WTC11 (cell line): Measurements from ENCODE around the gene FRMD4A. TPM values are rescaled to one million over a fixed set of nuclear protein-coding genes. Genes with fewer than 3 reads are reported as not detected.

Source experiments
- ATAC-seq: fragments of 200-7000 bp; cut with Tn5 transposase; 2 replicates; pipeline ENCODE4 v1.10.0; 2021; ENCODE audit warnings: mild to moderate bottlenecking, moderate library complexity
- CTCF ChIA-PET: fragments of 300-600 bp; sonication (Branson Sonifier 250); formaldehyde crosslinking; loops from one replicate; lab custom pipeline; 2021; ENCODE audit warnings: antibody characterized with exemption; lab: Charles Lee
- POLR2A ChIA-PET: fragments of 350-600 bp; sonication (Branson Sonifier 250); formaldehyde crosslinking; loops from one replicate; lab custom pipeline; 2021; ENCODE audit warnings: antibody characterized with exemption; lab: Charles Lee
- DNase-seq: peaks from one replicate; pipeline ENCODE4 v3.0.0; 2021; ENCODE audit warnings: low spot score
- H3K27ac Mint-ChIP-seq: 2 replicates; pipeline ENCODE4 v1.8.0; 2021; ENCODE audit warnings: mixed read lengths
- H3K27me3 Mint-ChIP-seq: 2 replicates; pipeline ENCODE4 v1.8.0; 2021; ENCODE audit warnings: low read depth, mild to moderate bottlenecking, moderate library complexity, mixed read lengths
- H3K36me3 Mint-ChIP-seq: 2 replicates; pipeline ENCODE4 v1.8.0; 2021; ENCODE audit warnings: mixed read lengths
- H3K4me1 Mint-ChIP-seq: 2 replicates; pipeline ENCODE4 v1.8.0; 2022; ENCODE audit warnings: mixed read lengths
- H3K4me3 Mint-ChIP-seq: 2 replicates; pipeline ENCODE4 v1.8.0; 2021; ENCODE audit warnings: mild to moderate bottlenecking, moderate library complexity, mixed read lengths
- H3K9me3 Mint-ChIP-seq: 2 replicates; pipeline ENCODE4 v1.8.0; 2021; ENCODE audit warnings: mixed read lengths
- ATF6 ChIP-seq: sonication (generic); formaldehyde crosslinking; IDR thresholded peaks from 2 replicates; pipeline ENCODE4 v1.8.1; 2023; ENCODE audit warnings: mild to moderate bottlenecking, missing genetic modification reagents
- CDX4 ChIP-seq: fragments of 250-450 bp; sonication (Bioruptor Pico); IDR thresholded peaks from 2 replicates; pipeline ENCODE4 v1.9.0; 2021; ENCODE audit warnings: moderate library complexity, mild to moderate bottlenecking, inconsistent platforms, borderline replicate concordance
- FOXJ3 ChIP-seq: sonication (generic); formaldehyde crosslinking; IDR thresholded peaks from 2 replicates; pipeline ENCODE4 v1.9.0; 2021; ENCODE audit warnings: missing genetic modification reagents, mild to moderate bottlenecking, borderline replicate concordance
- FOXP1 ChIP-seq: sonication (generic); formaldehyde crosslinking; IDR thresholded peaks from 2 replicates; pipeline ENCODE4 v1.8.0; 2022; ENCODE audit warnings: missing genetic modification reagents, mild to moderate bottlenecking, moderate library complexity, borderline replicate concordance
- MYBL2 ChIP-seq: sonication (generic); formaldehyde crosslinking; IDR thresholded peaks from 2 replicates; pipeline ENCODE4 v1.8.1; 2023; ENCODE audit warnings: mild to moderate bottlenecking, moderate library complexity, missing genetic modification reagents
- NFYB ChIP-seq: sonication (generic); formaldehyde crosslinking; conservative IDR thresholded peaks from 2 replicates; pipeline ENCODE4 v1.8.0; 2022; ENCODE audit warnings: low read depth, missing genetic modification reagents
- NR2C2 ChIP-seq: sonication (generic); formaldehyde crosslinking; IDR thresholded peaks from 2 replicates; pipeline ENCODE4 v1.8.0; 2022; ENCODE audit warnings: mild to moderate bottlenecking, missing genetic modification reagents
- NR3C1 ChIP-seq: sonication (generic); formaldehyde crosslinking; conservative IDR thresholded peaks from 2 replicates; pipeline ENCODE4 v1.8.1; 2023; ENCODE audit warnings: low read depth, mild to moderate bottlenecking, missing genetic modification reagents
- OVOL2 ChIP-seq: fragments of 250-450 bp; sonication (Bioruptor Pico); IDR thresholded peaks from 2 replicates; pipeline ENCODE4 v1.9.0; 2021; ENCODE audit warnings: mild to moderate bottlenecking, borderline replicate concordance
- PRRX2 ChIP-seq: fragments of 250-450 bp; sonication (Bioruptor Pico); IDR thresholded peaks from 2 replicates; pipeline ENCODE4 v1.8.0; 2021; ENCODE audit warnings: mild to moderate bottlenecking
- TCF7 ChIP-seq: sonication (generic); formaldehyde crosslinking; IDR thresholded peaks from 2 replicates; pipeline ENCODE4 v1.8.0; 2022; ENCODE audit warnings: mild to moderate bottlenecking, low read depth, missing genetic modification reagents, moderate library complexity
- ZBTB21 ChIP-seq: sonication (generic); formaldehyde crosslinking; IDR thresholded peaks from 2 replicates; pipeline ENCODE4 v1.8.1; 2023; ENCODE audit warnings: mild to moderate bottlenecking, missing genetic modification reagents, borderline replicate concordance
- ZNF121 ChIP-seq: sonication (generic); formaldehyde crosslinking; IDR thresholded peaks from 2 replicates; pipeline ENCODE4 v1.8.0; 2023; ENCODE audit warnings: missing genetic modification reagents
- ZNF317 ChIP-seq: sonication (generic); formaldehyde crosslinking; IDR thresholded peaks from 2 replicates; pipeline ENCODE4 v1.8.1; 2023; ENCODE audit warnings: low read depth, mild to moderate bottlenecking, moderate library complexity, missing genetic modification reagents, borderline replicate concordance
- ZNF423 ChIP-seq: fragments of 250-450 bp; sonication (Bioruptor Pico); IDR thresholded peaks from 2 replicates; pipeline ENCODE4 v2.1.2; 2022; ENCODE audit warnings: mild to moderate bottlenecking, moderate library complexity
- ZNF532 ChIP-seq: fragments of 250-450 bp; sonication (Bioruptor Pico); IDR thresholded peaks from 2 replicates; pipeline ENCODE4 v1.9.0; 2021; ENCODE audit warnings: mild to moderate bottlenecking, borderline replicate concordance
- total RNA-seq: library from RNA; stranded (reverse); gene quantifications from 3 replicates; pipeline ENCODE4 v1.2.3, GENCODE V29; 2021
- TF ChIP-seq, protein P1 (sequence below): fragments of 250-450 bp; sonication (Bioruptor Pico); IDR thresholded peaks from 2 replicates; pipeline ENCODE4 v1.9.0; 2021; ENCODE audit warnings: mild to moderate bottlenecking

The FRMD4A gene
- total RNA-seq, 1 experiment from 2014 or later = 35.5 TPM

- no peak overlapping the region for H3K27ac Mint-ChIP-seq
- H3K4me3 Mint-ChIP-seq = no peak overlapping the region
- no peak for TF ChIP-seq TCF7
- TF ChIP-seq ZNF317 = no peak
- no peak for TF ChIP-seq PRRX2 (CRISPR knock-in tag)
- TF ChIP-seq NR3C1 = no peak
- TF ChIP-seq NR2C2 (CRISPR knock-in tag) = no peak
- no peak for TF ChIP-seq CDX4 (CRISPR knock-in tag)
- TF ChIP-seq, protein P1, sequence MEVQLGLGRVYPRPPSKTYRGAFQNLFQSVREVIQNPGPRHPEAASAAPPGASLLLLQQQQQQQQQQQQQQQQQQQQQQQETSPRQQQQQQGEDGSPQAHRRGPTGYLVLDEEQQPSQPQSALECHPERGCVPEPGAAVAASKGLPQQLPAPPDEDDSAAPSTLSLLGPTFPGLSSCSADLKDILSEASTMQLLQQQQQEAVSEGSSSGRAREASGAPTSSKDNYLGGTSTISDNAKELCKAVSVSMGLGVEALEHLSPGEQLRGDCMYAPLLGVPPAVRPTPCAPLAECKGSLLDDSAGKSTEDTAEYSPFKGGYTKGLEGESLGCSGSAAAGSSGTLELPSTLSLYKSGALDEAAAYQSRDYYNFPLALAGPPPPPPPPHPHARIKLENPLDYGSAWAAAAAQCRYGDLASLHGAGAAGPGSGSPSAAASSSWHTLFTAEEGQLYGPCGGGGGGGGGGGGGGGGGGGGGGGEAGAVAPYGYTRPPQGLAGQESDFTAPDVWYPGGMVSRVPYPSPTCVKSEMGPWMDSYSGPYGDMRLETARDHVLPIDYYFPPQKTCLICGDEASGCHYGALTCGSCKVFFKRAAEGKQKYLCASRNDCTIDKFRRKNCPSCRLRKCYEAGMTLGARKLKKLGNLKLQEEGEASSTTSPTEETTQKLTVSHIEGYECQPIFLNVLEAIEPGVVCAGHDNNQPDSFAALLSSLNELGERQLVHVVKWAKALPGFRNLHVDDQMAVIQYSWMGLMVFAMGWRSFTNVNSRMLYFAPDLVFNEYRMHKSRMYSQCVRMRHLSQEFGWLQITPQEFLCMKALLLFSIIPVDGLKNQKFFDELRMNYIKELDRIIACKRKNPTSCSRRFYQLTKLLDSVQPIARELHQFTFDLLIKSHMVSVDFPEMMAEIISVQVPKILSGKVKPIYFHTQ (CRISPR knock-in tag) = no peak
- TF ChIP-seq ZNF121 = no peak
- TF ChIP-seq ZBTB21 (CRISPR knock-in tag) = no peak
- no peak for TF ChIP-seq FOXP1 (CRISPR knock-in tag)
- no peak for TF ChIP-seq ZNF532
- TF ChIP-seq MYBL2 (CRISPR knock-in tag) = no peak
- TF ChIP-seq, all 79 proteins: peak for 0
- CTCF ChIA-PET = no interaction called here
- POLR2A ChIA-PET = no interaction called here
- Mint-ChIP-seq H3K9me3 (no peaks in the 10 kb centered on the region), H3K4me1 (no peaks in the 10 kb centered on the region), H3K36me3 (peaks cover 12% of the 10 kb centered on the region), H3K27me3 (no peaks in the 10 kb centered on the region)
- ATAC-seq (no peak), DNase-seq (no peak)
Measured at GRCh38 chr10:13650961-13651360, 679.8 kb downstream of the FRMD4A start.

DNA sequence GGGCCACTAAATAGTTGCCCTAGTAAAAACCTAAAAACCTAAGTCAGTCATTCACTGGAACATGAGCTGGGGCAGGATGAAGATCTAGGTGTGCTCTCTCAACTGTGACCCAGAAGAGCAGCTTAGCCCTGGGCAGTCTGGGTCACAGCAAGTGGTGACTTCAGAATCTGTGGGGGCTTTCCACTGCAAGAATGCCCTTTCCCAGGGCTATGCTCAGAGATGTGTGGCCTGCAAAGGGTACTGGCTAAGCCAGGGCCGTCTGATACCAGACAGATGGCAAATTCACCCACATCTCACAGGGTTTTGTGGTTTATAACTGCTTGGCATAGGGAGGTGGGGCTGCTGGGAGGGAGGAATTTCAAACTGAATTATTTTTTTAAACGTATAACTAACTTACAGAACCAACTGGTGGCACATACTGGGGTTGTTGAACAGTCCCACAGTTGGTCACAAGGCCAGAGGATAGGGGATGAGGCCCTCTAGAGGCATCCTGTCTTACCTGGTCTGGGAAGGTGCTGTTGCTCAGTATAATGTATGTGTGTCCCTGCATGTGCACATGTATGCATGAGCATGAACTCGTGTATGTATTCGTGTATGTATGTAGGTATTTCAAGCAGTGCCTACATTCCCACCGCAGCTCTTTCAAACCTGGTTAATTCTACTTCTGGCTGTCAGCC is 680.7 kb downstream of the FRMD4A start:
- no peaks in the 10 kb centered on the region for H3K4me1 Mint-ChIP-seq
- H3K27me3 Mint-ChIP-seq = no peaks in the 10 kb centered on the region
- H3K27ac Mint-ChIP-seq = no peak overlapping the region
- H3K4me3 Mint-ChIP-seq = no peak overlapping the region
- ATAC-seq (peak; percentile 80), DNase-seq (no peak)
- CTCF ChIA-PET = no interaction called here
- H3K36me3 Mint-ChIP-seq = peaks cover 19% of the 10 kb centered on the region
- no peaks in the 10 kb centered on the region for H3K9me3 Mint-ChIP-seq
- no peak for TF ChIP-seq NFYB (CRISPR knock-in tag)
- no peak for TF ChIP-seq FOXJ3
- TF ChIP-seq OVOL2 (CRISPR knock-in tag) = no peak
- no peak for TF ChIP-seq ZNF423
- no peak for TF ChIP-seq ZNF532
- no peak for TF ChIP-seq ATF6
- POLR2A ChIA-PET = interaction anchor here (0.5 kb wide), 1 partner anchor 12 kb away, joined by 7 read pairs; no protein-coding TSS in a partner anchor
